PC-3 (cell line): ENCODE data around the gene FZR1. TPM values are rescaled to one million over a fixed set of nuclear protein-coding genes. Genes with fewer than 3 reads are reported as not detected.

Experiments used
- ATAC-seq: fragments of 200-7000 bp; cut with Tn5 transposase; 2 replicates; pipeline ENCODE4 v1.9.1; 2020; ENCODE audit warnings: mild to moderate bottlenecking, moderate library complexity
- BruUV-seq: library from RNA; stranded (reverse); fragments of 400-500 nt; replicated peaks from 2 replicates; lab custom pipeline; 2021; lab: Mats Ljungman, UMichigan
- CTCF ChIA-PET: fragments of 300-600 bp; sonication (Branson Sonifier 250); formaldehyde crosslinking; loops from one replicate; lab custom pipeline; 2022; ENCODE audit warnings: antibody characterized with exemption; lab: Charles Lee
- POLR2A ChIA-PET: fragments of 300-600 bp; sonication (Branson Sonifier 250); formaldehyde crosslinking; loops from one replicate; lab custom pipeline; 2022; ENCODE audit warnings: antibody characterized with exemption; ENCODE audit not compliant: unreplicated experiment; lab: Charles Lee
- DNase-seq: peaks from one replicate; pipeline ENCODE4 v3.0.0-alpha.2; 2015
- H2AFZ ChIP-seq: fragments of 300-600 bp; sonication (generic); 2 replicates; pipeline ENCODE4 v1.6.0; 2016; ENCODE audit warnings: antibody characterized with exemption, low read length
- H3F3A ChIP-seq: fragments of 300-600 bp; sonication (generic); one replicate; pipeline ENCODE4 v1.6.0; 2017; ENCODE audit warnings: antibody characterized with exemption, low read length, control low read depth, mild to moderate bottlenecking; ENCODE audit not compliant: unreplicated experiment
- H3K27ac ChIP-seq: fragments of 300-600 bp; sonication (generic); 2 replicates; pipeline ENCODE4 v1.5.1; 2016; ENCODE audit warnings: mild to moderate bottlenecking, low read length
- H3K27me3 ChIP-seq: fragments of 300-600 bp; sonication (generic); 2 replicates; pipeline ENCODE4 v1.6.1; 2016; ENCODE audit warnings: low read length, mixed read lengths
- H3K36me3 ChIP-seq: fragments of 300-600 bp; sonication (generic); 2 replicates; pipeline ENCODE4 v1.6.1; 2016; ENCODE audit warnings: low read depth, mixed run types, low read length, mixed read lengths
- H3K4me1 ChIP-seq: fragments of 300-600 bp; sonication (generic); 2 replicates; pipeline ENCODE4 v1.5.1; 2016; ENCODE audit warnings: low read length; ENCODE audit not compliant: insufficient read depth
- H3K4me2 ChIP-seq: fragments of 300-600 bp; sonication (generic); 2 replicates; pipeline ENCODE4 v1.6.0; 2016; ENCODE audit warnings: low read length
- H3K4me3 ChIP-seq: fragments of 300-600 bp; sonication (generic); 2 replicates; pipeline ENCODE4 v1.5.1; 2016; ENCODE audit warnings: mild to moderate bottlenecking, low read length, mixed read lengths
- H3K79me2 ChIP-seq: fragments of 300-600 bp; sonication (generic); 2 replicates; pipeline ENCODE4 v1.6.1; 2017; ENCODE audit warnings: low read length, mixed read lengths
- H3K9ac ChIP-seq: fragments of 300-600 bp; sonication (generic); 2 replicates; pipeline ENCODE4 v1.6.0; 2016; ENCODE audit warnings: mild to moderate bottlenecking, low read length
- H3K9me2 ChIP-seq: fragments of 300-600 bp; sonication (generic); replicated peaks from 2 replicates; pipeline ENCODE4 v1.6.1; 2016; ENCODE audit warnings: mixed run types, low read length, mixed read lengths
- H3K9me3 ChIP-seq: fragments of 300-600 bp; sonication (generic); 2 replicates; pipeline ENCODE4 v1.6.1; 2016; ENCODE audit warnings: low read length, mixed read lengths
- H4K20me1 ChIP-seq: fragments of 300-600 bp; sonication (generic); 2 replicates; pipeline ENCODE4 v1.6.1; 2016; ENCODE audit warnings: low read length, mixed read lengths
- EZH2 ChIP-seq: fragments of 300-600 bp; sonication (generic); IDR thresholded peaks from one replicate; pipeline ENCODE4 v1.6.1; 2017; ENCODE audit warnings: antibody characterized with exemption, mild to moderate bottlenecking, low read length; ENCODE audit not compliant: unreplicated experiment
- EZH2phosphoT487 ChIP-seq: fragments of 300-600 bp; sonication (generic); IDR thresholded peaks from 2 replicates; pipeline ENCODE4 v1.6.1; 2018; ENCODE audit warnings: mild to moderate bottlenecking, antibody characterized with exemption, low read length, borderline replicate concordance
- intact Hi-C: fragments of 100-400 bp; cut with micrococcal nuclease; formaldehyde crosslinking; loops from 2 replicates; pipeline ENCODE4 v1.9.0; 2023
- total RNA-seq: library from RNA; depleted of rRNA; stranded (reverse); fragments of >200 nt; gene quantifications from 2 replicates; pipeline ENCODE4 v1.2.3, GENCODE V29; 2014
- TF ChIP-seq, protein P1 (sequence below): fragments of 300-600 bp; sonication (generic); conservative IDR thresholded peaks from 2 replicates; pipeline ENCODE4 v1.5.1; 2017; ENCODE audit warnings: antibody characterized with exemption, low read depth, mild to moderate bottlenecking, low read length

Gene FZR1
- total RNA-seq, 1 experiment from 2014 or later, result 53.6 TPM

- H3K9me2 ChIP-seq, result no peaks in the 10 kb centered on the region
- no peak overlapping the region for H3K9ac ChIP-seq
- H3F3A ChIP-seq, result no peaks in the 10 kb centered on the region
- peaks cover 8% of the 10 kb centered on the region for H3K4me1 ChIP-seq
- H3K9me3 ChIP-seq, result no peaks in the 10 kb centered on the region
- TF ChIP-seq, protein P1, sequence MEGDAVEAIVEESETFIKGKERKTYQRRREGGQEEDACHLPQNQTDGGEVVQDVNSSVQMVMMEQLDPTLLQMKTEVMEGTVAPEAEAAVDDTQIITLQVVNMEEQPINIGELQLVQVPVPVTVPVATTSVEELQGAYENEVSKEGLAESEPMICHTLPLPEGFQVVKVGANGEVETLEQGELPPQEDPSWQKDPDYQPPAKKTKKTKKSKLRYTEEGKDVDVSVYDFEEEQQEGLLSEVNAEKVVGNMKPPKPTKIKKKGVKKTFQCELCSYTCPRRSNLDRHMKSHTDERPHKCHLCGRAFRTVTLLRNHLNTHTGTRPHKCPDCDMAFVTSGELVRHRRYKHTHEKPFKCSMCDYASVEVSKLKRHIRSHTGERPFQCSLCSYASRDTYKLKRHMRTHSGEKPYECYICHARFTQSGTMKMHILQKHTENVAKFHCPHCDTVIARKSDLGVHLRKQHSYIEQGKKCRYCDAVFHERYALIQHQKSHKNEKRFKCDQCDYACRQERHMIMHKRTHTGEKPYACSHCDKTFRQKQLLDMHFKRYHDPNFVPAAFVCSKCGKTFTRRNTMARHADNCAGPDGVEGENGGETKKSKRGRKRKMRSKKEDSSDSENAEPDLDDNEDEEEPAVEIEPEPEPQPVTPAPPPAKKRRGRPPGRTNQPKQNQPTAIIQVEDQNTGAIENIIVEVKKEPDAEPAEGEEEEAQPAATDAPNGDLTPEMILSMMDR, result 0 out of 2 replicates have a peak, but pooled peaks have one; percentile 10
- no peak for TF ChIP-seq EZH2phosphoT487
- H3K4me3 ChIP-seq, result no peak overlapping the region
- BruUV-seq, result no TSS peak
- no peak overlapping the region for H3K27ac ChIP-seq
- DNase-seq (no peak), ATAC-seq (no peak)
- intact Hi-C loops, result no loop called here
- H3K27me3 ChIP-seq, result no peaks in the 10 kb centered on the region
- CTCF ChIA-PET, result no interaction called here
- POLR2A ChIA-PET, result no interaction called here
- peaks cover 12% of the 10 kb centered on the region for H3K79me2 ChIP-seq
- peaks cover 3% of the 10 kb centered on the region for H3K36me3 ChIP-seq
- no peaks in the 10 kb centered on the region for H4K20me1 ChIP-seq
- H3K4me2 ChIP-seq, result peak overlapping the region; percentile 84; the same call in 1 of the 2 replicates
- no peak overlapping the region for H2AFZ ChIP-seq
These were observed 69.2 kb downstream of the FZR1 start for GRCh38 chr19:3575260-3575741.

DNA sequence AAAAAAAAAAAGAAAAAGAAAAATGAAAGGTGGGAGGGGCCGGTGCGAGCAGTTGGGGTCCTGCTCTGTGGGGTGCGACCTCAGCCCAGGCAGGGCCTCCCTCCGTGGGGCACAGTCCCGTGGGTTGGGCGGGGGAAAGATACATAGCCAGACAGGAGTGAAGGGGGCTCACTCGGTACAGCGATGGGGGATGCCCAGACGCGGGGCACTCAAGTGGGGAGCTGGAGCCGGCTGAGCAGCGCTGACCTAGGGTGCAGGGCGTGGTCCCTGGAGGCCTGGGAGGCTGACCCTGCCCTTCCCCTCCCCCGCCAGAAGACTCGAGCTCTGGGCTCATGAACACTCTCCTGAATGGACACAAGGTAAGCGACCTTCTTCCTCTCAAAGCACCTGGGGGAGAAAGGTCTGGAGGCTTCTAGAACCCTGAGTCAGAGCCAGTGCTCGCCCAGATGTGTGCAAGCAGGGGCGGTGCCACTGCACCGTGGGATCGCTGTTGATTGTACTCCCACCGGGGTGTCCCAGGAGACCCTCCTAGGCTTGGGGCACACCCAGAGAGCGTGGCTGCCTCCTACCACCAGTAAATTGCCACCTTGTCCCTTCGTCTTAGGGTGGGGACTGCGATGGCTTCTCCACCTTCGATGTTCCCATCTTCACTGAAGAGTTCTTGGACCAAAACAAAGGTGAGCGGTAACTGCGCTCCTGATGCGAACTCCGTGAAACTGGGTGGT lies 70.0 kb downstream of the FZR1 start:
- H3K9ac ChIP-seq, result no peak overlapping the region
- intact Hi-C loops, result no loop called here
- H3K79me2 ChIP-seq, result peaks cover 12% of the 10 kb centered on the region
- ATAC-seq, result no peak
- no peaks in the 10 kb centered on the region for H4K20me1 ChIP-seq
- CTCF ChIA-PET, result no interaction called here
- H3K4me1 ChIP-seq, result peaks cover 11% of the 10 kb centered on the region
- no peaks in the 10 kb centered on the region for H3K9me3 ChIP-seq
- H3K27ac ChIP-seq, result no peak overlapping the region
- no peaks in the 10 kb centered on the region for H3F3A ChIP-seq
- H3K36me3 ChIP-seq, result peaks cover 3% of the 10 kb centered on the region
- POLR2A ChIA-PET, result no interaction called here
- no peaks in the 10 kb centered on the region for H3K9me2 ChIP-seq
- H2AFZ ChIP-seq, result no peak overlapping the region
- DNase-seq, result no peak
- H3K4me3 ChIP-seq, result no peak overlapping the region
- TF ChIP-seq EZH2 (no peak), EZH2phosphoT487 (no peak)
- TF ChIP-seq, protein P1, result no peak
- BruUV-seq, result no TSS peak
- no peak overlapping the region for H3K4me2 ChIP-seq
- no peaks in the 10 kb centered on the region for H3K27me3 ChIP-seq
